MCF 10A (cell line): ENCODE results near the gene CHD5. TPM values are rescaled to one million over a fixed set of nuclear protein-coding genes. Genes with fewer than 3 reads are reported as not detected.
"Not testable (repeated sequence)": the region's sequence is repeated elsewhere in the genome, so short reads cannot be mapped to it uniquely, and the experiment has no call there.

Experiments
- BruUV-seq: library from RNA; stranded (reverse); fragments of 400-500 nt; replicated peaks from 2 replicates; lab custom pipeline; 2021; lab: Mats Ljungman, UMichigan
- CTCF ChIA-PET: fragments of 300-600 bp; sonication (Branson Sonifier 250); formaldehyde crosslinking; extraction: SDS; loops from one replicate; lab custom pipeline; 2021; ENCODE audit warnings: antibody characterized with exemption, inconsistent platforms; lab: Yijun Ruan, JAX
- POLR2A ChIA-PET: fragments of 300-600, 350-650 bp; sonication (Branson Sonifier 250); formaldehyde crosslinking; extraction: SDS; loops from one replicate; lab custom pipeline; 2020; ENCODE audit warnings: antibody characterized with exemption, inconsistent platforms; lab: Yijun Ruan, JAX
- DNase-seq: peaks from one replicate; pipeline ENCODE4 v3.0.0-alpha.2; 2018; ENCODE audit not compliant: unreplicated experiment
- H3K27ac Mint-ChIP-seq: one replicate; pipeline ENCODE4 v1.8.0; 2022; ENCODE audit warnings: mild to moderate bottlenecking, low read depth, mixed read lengths; ENCODE audit not compliant: unreplicated experiment
- H3K27me3 Mint-ChIP-seq: one replicate; pipeline ENCODE4 v1.8.0; 2022; ENCODE audit warnings: mixed read lengths; ENCODE audit not compliant: insufficient read depth, unreplicated experiment
- H3K36me3 Mint-ChIP-seq: one replicate; pipeline ENCODE4 v1.8.0; 2022; ENCODE audit warnings: mild to moderate bottlenecking, moderate library complexity, mixed read lengths; ENCODE audit not compliant: insufficient read depth, unreplicated experiment
- H3K4me1 Mint-ChIP-seq: one replicate; pipeline ENCODE4 v1.8.0; 2022; ENCODE audit warnings: mixed read lengths; ENCODE audit not compliant: insufficient read depth, unreplicated experiment
- H3K4me3 Mint-ChIP-seq: one replicate; pipeline ENCODE4 v1.8.0; 2022; ENCODE audit warnings: mild to moderate bottlenecking, moderate library complexity, mixed read lengths; ENCODE audit not compliant: unreplicated experiment
- H3K9me3 Mint-ChIP-seq: one replicate; pipeline ENCODE4 v1.8.0; 2022; ENCODE audit warnings: mixed read lengths; ENCODE audit not compliant: unreplicated experiment
- intact Hi-C: fragments of 100-400 bp; cut with micrococcal nuclease; formaldehyde crosslinking; loops from 2 replicates; pipeline ENCODE4 v1.14.1; 2022
- total RNA-seq: library from RNA; stranded (reverse); gene quantifications from 2 replicates; pipeline ENCODE4 v1.2.3, GENCODE V29; 2022
- TF ChIP-seq, protein P1 (sequence below): fragments of 200-600 bp; IDR thresholded peaks from one replicate; pipeline ENCODE4 v1.8.0; 2022; ENCODE audit warnings: antibody characterized with exemption, mild to moderate bottlenecking; ENCODE audit not compliant: unreplicated experiment

Gene CHD5
- total RNA-seq, 1 experiment from 2014 or later: 0.07 TPM

DNA sequence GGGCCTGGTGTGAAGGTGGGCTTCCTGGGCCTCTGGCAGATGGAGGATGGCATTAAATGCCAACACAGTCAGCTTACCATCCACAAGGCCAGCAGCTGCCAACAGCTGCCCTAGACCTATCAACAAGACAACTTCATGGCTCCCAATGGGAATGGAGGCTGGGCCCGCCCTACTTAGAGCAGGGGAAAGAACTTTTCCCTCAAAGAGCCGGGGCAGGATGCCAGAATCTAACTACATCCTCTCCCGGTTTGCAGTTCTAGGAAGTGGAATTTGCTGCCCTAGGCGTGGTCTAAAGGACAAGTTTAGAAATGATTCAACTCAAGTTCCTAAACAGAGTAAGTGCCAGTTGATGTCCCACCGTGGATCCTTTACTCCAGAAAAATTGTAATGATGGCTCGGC lies 42.5 kb upstream of the CHD5 start:
- peaks cover 52% of the 10 kb centered on the region for H3K36me3 Mint-ChIP-seq
- H3K27me3 Mint-ChIP-seq: no peaks in the 10 kb centered on the region
- TF ChIP-seq, protein P1, sequence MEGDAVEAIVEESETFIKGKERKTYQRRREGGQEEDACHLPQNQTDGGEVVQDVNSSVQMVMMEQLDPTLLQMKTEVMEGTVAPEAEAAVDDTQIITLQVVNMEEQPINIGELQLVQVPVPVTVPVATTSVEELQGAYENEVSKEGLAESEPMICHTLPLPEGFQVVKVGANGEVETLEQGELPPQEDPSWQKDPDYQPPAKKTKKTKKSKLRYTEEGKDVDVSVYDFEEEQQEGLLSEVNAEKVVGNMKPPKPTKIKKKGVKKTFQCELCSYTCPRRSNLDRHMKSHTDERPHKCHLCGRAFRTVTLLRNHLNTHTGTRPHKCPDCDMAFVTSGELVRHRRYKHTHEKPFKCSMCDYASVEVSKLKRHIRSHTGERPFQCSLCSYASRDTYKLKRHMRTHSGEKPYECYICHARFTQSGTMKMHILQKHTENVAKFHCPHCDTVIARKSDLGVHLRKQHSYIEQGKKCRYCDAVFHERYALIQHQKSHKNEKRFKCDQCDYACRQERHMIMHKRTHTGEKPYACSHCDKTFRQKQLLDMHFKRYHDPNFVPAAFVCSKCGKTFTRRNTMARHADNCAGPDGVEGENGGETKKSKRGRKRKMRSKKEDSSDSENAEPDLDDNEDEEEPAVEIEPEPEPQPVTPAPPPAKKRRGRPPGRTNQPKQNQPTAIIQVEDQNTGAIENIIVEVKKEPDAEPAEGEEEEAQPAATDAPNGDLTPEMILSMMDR: no peak
- H3K4me3 Mint-ChIP-seq: no peak overlapping the region
- no peak overlapping the region for H3K27ac Mint-ChIP-seq
- no TSS peak for BruUV-seq
- ChIA-PET CTCF (no interaction called here), POLR2A (interaction anchor here (0.7 to 1.0 kb wide), 2 partner anchors 12 to 128 kb away, joined by 3 read pairs; no protein-coding TSS in a partner anchor)
- peak; percentile 43 for DNase-seq
- H3K4me1 Mint-ChIP-seq: peaks cover 9% of the 10 kb centered on the region
- intact Hi-C loops: no loop called here
- H3K9me3 Mint-ChIP-seq: no peaks in the 10 kb centered on the region

DNA sequence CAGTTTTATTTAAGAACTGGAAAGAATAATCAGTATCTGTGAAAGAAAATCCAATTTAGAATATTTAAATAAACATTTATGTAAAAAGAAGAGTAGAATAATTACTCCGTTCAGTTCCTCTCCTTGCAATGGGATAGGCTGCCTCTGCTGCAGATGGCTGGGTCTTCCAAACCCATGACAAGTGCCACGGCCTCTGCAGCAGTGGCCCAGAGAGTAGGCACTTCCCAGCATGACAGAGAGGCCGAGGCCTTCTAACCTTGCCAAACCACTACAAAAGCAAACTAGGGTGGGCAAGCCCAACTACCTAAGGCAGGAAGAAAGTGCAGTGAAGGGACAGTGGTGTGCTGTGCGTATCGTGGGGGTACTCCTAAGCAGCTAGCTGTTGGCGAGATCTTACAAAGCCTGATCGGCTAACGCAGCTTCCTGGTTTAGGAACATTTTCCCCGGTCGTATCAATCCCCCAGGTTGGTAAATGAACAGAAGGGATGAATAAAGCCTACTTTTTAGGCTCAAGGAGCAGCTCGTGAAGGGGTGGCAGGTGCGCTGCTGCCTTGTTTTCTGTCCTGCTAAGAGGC lies 41.2 kb upstream of the CHD5 start:
- CTCF ChIA-PET: interaction anchor here (0.6 to 1.2 kb wide), 2 partner anchors 14 to 33 kb away, joined by 3 read pairs; no protein-coding TSS in a partner anchor
- Mint-ChIP-seq H3K4me1 (peaks cover 9% of the 10 kb centered on the region), H3K36me3 (peaks cover 38% of the 10 kb centered on the region), H3K9me3 (no peaks in the 10 kb centered on the region), H3K27ac (no peak overlapping the region), H3K4me3 (no peak overlapping the region), H3K27me3 (no peaks in the 10 kb centered on the region)
- BruUV-seq: TSS peak; percentile 12
- POLR2A ChIA-PET: interaction anchor here (0.7 to 2.1 kb wide), 5 partner anchors 10 to 23 kb away, joined by 3 to 18 read pairs (median 3); partner anchors contain the start of gene ICMT
- TF ChIP-seq, protein P1: no peak
- DNase-seq: no peak
- intact Hi-C loops: no loop called here

GRCh38 chr1:6220236-6220635 lies 40.1 kb upstream of the CHD5 start:
- Mint-ChIP-seq H3K27ac (peak overlapping the region; percentile 85), H3K4me3 (no peak overlapping the region), H3K27me3 (no peaks in the 10 kb centered on the region), H3K36me3 (peaks cover 28% of the 10 kb centered on the region), H3K4me1 (peaks cover 9% of the 10 kb centered on the region), H3K9me3 (no peaks in the 10 kb centered on the region)
- POLR2A ChIA-PET: interaction anchor here (0.5 to 2.1 kb wide), 10 partner anchors 10 to 774 kb away, joined by 3 to 18 read pairs (median 3); partner anchors contain the start of gene ICMT
- peak; percentile 84 for DNase-seq
- CTCF ChIA-PET: interaction anchor here (1.1 to 1.8 kb wide), 2 partner anchors 16 to 25 kb away, joined by 3 read pairs; no protein-coding TSS in a partner anchor
- TF ChIP-seq, protein P1: no peak
- intact Hi-C loops: no loop called here
- no TSS peak for BruUV-seq

DNA sequence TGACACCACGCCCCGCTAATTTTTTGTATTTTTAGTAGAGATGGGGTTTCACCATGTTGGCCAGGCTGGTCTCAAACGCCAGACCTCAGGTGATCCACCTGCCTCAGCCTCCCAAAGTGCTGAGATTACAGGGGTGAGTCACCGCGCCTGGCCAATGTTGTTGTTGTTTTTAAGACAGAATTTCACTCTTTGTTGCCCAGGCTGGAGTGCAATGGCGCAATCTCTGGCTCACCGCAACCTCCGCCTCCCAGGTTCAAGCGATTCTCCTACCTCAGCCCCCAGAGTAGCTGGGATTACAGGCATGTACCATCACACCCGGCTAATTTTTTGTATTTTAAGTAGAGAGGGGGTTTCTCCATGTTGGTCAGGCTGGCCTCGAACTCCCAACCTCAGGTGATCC lies 39.5 kb upstream of the CHD5 start:
- H3K9me3 Mint-ChIP-seq, intact Hi-C loops, BruUV-seq, H3K4me3 Mint-ChIP-seq, H3K4me1 Mint-ChIP-seq, H3K27me3 Mint-ChIP-seq: not testable (repeated sequence)
- DNase-seq: peak; percentile 79
- H3K36me3 Mint-ChIP-seq: peaks cover 22% of the 10 kb centered on the region
- ChIA-PET CTCF (interaction anchor here (1.1 to 1.8 kb wide), 2 partner anchors 15 to 25 kb away, joined by 3 read pairs; no protein-coding TSS in a partner anchor), POLR2A (interaction anchor here (0.6 to 2.1 kb wide), 8 partner anchors 11 to 271 kb away, joined by 3 to 18 read pairs (median 3); partner anchors contain the start of gene ICMT)
- peak overlapping the region; percentile 85 for H3K27ac Mint-ChIP-seq
